PFSK-1 (cell line): ENCODE data around the gene SPATA18.

ENCODE experiments used
- FOXP2 ChIP-seq: optimal IDR thresholded peaks from 2 replicates; pipeline ENCODE3; 2011; ENCODE audit warnings: borderline replicate concordance, control low read depth, inconsistent platforms; ENCODE audit not compliant: insufficient read depth; ENCODE audit errors: extremely low read length, extremely low read depth
- POLR2AphosphoS5 ChIP-seq: IDR thresholded peaks from 2 replicates; pipeline ENCODE4 v1.6.1; 2012; ENCODE audit warnings: low read depth, mild to moderate bottlenecking, control low read depth, low read length, moderate library complexity
- SIN3A ChIP-seq: IDR thresholded peaks from 2 replicates; pipeline ENCODE4 v1.6.1; 2012; ENCODE audit warnings: mild to moderate bottlenecking, low read length, moderate library complexity, borderline replicate concordance; ENCODE audit not compliant: insufficient read depth
- TAF1 ChIP-seq: IDR thresholded peaks from 2 replicates; pipeline ENCODE4 v1.6.1; 2012; ENCODE audit warnings: low read length, control low read depth, borderline replicate concordance; ENCODE audit not compliant: insufficient read depth
- TF ChIP-seq, protein P1 (sequence below), 2 experiments: IDR thresholded peaks; 2 replicates each; pipeline versions ENCODE4 v1.6.1 to v1.8.0; 2011 to 2012; ENCODE audit warnings: low read depth in 2 of 2, low read length in 2 of 2, control low read depth in 1 of 2, inconsistent platforms in 1 of 2, mild to moderate bottlenecking in 1 of 2, moderate library complexity in 1 of 2; ENCODE audit not compliant: insufficient read depth in 1 of 2

The SPATA18 gene

GRCh38 chr4:52105276-52105675 lies 54.2 kb downstream of the SPATA18 start:
- TF ChIP-seq POLR2AphosphoS5 (no peak), FOXP2 (no peak), SIN3A (no peak), TAF1 (no peak)
- TF ChIP-seq, protein P1, sequence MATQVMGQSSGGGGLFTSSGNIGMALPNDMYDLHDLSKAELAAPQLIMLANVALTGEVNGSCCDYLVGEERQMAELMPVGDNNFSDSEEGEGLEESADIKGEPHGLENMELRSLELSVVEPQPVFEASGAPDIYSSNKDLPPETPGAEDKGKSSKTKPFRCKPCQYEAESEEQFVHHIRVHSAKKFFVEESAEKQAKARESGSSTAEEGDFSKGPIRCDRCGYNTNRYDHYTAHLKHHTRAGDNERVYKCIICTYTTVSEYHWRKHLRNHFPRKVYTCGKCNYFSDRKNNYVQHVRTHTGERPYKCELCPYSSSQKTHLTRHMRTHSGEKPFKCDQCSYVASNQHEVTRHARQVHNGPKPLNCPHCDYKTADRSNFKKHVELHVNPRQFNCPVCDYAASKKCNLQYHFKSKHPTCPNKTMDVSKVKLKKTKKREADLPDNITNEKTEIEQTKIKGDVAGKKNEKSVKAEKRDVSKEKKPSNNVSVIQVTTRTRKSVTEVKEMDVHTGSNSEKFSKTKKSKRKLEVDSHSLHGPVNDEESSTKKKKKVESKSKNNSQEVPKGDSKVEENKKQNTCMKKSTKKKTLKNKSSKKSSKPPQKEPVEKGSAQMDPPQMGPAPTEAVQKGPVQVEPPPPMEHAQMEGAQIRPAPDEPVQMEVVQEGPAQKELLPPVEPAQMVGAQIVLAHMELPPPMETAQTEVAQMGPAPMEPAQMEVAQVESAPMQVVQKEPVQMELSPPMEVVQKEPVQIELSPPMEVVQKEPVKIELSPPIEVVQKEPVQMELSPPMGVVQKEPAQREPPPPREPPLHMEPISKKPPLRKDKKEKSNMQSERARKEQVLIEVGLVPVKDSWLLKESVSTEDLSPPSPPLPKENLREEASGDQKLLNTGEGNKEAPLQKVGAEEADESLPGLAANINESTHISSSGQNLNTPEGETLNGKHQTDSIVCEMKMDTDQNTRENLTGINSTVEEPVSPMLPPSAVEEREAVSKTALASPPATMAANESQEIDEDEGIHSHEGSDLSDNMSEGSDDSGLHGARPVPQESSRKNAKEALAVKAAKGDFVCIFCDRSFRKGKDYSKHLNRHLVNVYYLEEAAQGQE (IDR thresholded peaks at IDR 0.05; ENCODE audit: insufficient read depth in 1 of 2, low read depth in 2 of 2, low read length in 2 of 2), result no peak

GRCh38 chr4:52106191-52106590 lies 55.1 kb downstream of the SPATA18 start:
- no peak for TF ChIP-seq POLR2AphosphoS5
- TF ChIP-seq SIN3A, result no peak
- no peak for TF ChIP-seq FOXP2
- no peak for TF ChIP-seq TAF1
- TF ChIP-seq, protein P1 (IDR thresholded peaks at IDR 0.05; ENCODE audit: insufficient read depth in 1 of 2, low read depth in 2 of 2, low read length in 2 of 2), result no peak

DNA sequence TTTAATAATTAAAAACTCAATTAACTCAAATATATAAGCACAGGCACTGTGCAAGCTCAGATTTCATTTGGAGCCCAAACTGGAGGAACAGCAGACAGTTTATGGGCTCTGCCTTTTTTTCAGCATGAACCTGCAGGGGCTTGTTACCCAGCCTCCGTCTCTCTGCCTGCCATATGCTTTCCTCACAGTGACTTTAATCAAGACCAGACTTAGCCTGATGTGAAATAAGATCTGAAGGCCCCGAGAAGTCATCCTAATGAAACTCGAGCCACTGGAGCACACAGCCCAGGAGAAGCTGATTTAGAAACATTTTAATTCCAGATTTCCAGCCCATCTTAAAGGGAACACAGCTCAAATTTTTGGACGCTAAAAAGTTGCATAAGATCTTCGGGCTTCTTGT lies 55.6 kb downstream of the SPATA18 start:
- TF ChIP-seq TAF1 (no peak), POLR2AphosphoS5 (no peak), FOXP2 (no peak), SIN3A (no peak)
- TF ChIP-seq, protein P1 (IDR thresholded peaks at IDR 0.05; ENCODE audit: insufficient read depth in 1 of 2, low read depth in 2 of 2, low read length in 2 of 2), result no peak

DNA sequence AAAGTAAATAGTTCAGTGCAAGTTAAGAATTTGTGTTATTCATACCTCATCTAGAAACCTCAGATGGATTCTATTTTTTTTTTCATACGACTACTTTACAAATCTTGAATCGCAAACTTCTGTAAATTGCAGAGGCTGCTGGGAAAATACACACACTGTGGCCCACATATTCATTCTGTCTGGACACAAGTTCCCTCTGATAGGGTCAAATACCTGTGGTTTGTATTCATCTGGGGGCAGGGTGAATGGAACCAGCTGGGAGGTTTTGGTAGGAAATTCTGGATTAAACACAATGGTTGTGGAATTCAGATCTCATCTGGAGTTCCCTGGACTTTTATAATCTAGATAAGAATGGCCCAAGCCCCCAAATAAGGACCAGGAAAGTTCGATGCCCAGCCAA lies 56.2 kb downstream of the SPATA18 start:
- TF ChIP-seq FOXP2 (no peak), SIN3A (no peak), TAF1 (no peak), POLR2AphosphoS5 (no peak)
- TF ChIP-seq, protein P1 (IDR thresholded peaks at IDR 0.05; ENCODE audit: insufficient read depth in 1 of 2, low read depth in 2 of 2, low read length in 2 of 2), result no peak

- no peak for TF ChIP-seq SIN3A
- no peak for TF ChIP-seq POLR2AphosphoS5
- TF ChIP-seq, protein P1 (IDR thresholded peaks at IDR 0.05; ENCODE audit: insufficient read depth in 1 of 2, low read depth in 2 of 2, low read length in 2 of 2), result no peak
- no peak for TF ChIP-seq TAF1
- TF ChIP-seq FOXP2, result no peak
These were observed 56.6 kb downstream of the SPATA18 start for GRCh38 chr4:52107745-52108144.
